Peyer's patch (tissue), 4 donors: ENCODE results near the gene GDNF.

Experiments
- POLR2A ChIP-seq, 2 donors: fragments of 450-650 bp; IDR thresholded peaks; one replicate each; pipeline ENCODE4 v1.5.1; 2017; ENCODE audit warnings: antibody characterized with exemption in 2 of 2, mild to moderate bottlenecking in 2 of 2, moderate library complexity in 2 of 2
- TF ChIP-seq, protein P1 (sequence below), 6 experiments: fragments of 450-650 bp in 4 of 6; fragments of 200-600 bp in 2 of 6; sonication (generic) in 1 of 6; IDR thresholded peaks; one replicate each; pipeline ENCODE4 v1.5.1; 2017 to 2019; ENCODE audit warnings: antibody characterized with exemption in 6 of 6, mild to moderate bottlenecking in 3 of 6, moderate library complexity in 1 of 6

DNA sequence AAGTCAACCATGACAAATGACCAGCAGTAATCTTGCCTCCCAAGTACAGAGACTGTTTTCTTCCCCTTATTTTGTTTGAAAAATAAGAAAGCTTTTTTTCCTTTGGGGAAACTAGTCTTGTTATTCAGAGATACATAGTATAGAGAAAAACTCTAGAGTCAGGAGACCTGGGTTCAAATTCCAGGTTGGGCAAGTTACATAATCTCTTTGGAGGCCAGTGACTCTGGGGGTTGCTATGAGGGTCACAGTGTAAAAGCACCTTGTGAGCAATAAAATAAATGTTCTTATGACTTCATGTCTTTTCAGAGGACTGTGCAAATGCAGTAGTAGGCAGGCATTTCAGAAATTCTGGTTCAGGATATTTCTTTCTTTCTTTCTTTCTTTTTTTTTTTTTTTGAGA lies 71.5 kb downstream of the GDNF start:
- TF ChIP-seq, protein P1, sequence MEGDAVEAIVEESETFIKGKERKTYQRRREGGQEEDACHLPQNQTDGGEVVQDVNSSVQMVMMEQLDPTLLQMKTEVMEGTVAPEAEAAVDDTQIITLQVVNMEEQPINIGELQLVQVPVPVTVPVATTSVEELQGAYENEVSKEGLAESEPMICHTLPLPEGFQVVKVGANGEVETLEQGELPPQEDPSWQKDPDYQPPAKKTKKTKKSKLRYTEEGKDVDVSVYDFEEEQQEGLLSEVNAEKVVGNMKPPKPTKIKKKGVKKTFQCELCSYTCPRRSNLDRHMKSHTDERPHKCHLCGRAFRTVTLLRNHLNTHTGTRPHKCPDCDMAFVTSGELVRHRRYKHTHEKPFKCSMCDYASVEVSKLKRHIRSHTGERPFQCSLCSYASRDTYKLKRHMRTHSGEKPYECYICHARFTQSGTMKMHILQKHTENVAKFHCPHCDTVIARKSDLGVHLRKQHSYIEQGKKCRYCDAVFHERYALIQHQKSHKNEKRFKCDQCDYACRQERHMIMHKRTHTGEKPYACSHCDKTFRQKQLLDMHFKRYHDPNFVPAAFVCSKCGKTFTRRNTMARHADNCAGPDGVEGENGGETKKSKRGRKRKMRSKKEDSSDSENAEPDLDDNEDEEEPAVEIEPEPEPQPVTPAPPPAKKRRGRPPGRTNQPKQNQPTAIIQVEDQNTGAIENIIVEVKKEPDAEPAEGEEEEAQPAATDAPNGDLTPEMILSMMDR (IDR thresholded peaks at IDR 0.05) = no peak
- no peak for TF ChIP-seq POLR2A (IDR thresholded peaks at IDR 0.05)
